A549 (cell line): ENCODE data around the gene TBXA2R. TPM values are rescaled to one million over a fixed set of nuclear protein-coding genes. Genes with fewer than 3 reads are reported as not detected.
A peak's percentile ranks its signal among the peaks of the same experiment; 100 is the strongest.

Experiments used
- ATAC-seq, 2 experiments: fragments of 200-7000 bp in 1 of 2; fragments of >200 bp in 1 of 2; cut with Nextera tagmentation in 1 of 2; cut with Tn5 transposase in 1 of 2; 3 replicates each; pipeline versions ENCODE4 v1.8.0 to v1.9.1; 2018 to 2020; ENCODE audit warnings: mild to moderate bottlenecking in 1 of 2, moderate library complexity in 1 of 2
- CTCF ChIA-PET: fragments of 300-600 bp; sonication (Branson Sonifier 250); formaldehyde crosslinking; extraction: SDS; loops from one replicate; lab custom pipeline; 2021; ENCODE audit warnings: antibody characterized with exemption, inconsistent platforms; lab: Yijun Ruan, JAX
- POLR2A ChIA-PET: fragments of 350-600 bp; formaldehyde crosslinking; extraction: SDS; loops from one replicate; lab custom pipeline; 2021; ENCODE audit warnings: antibody characterized with exemption, inconsistent platforms; lab: Yijun Ruan, JAX
- DNase-seq, 2 experiments: peaks; one replicate each; pipeline versions ENCODE4 v3.0.0 to v3.0.0-alpha.2; 2011 to 2016; ENCODE audit warnings: low read depth in 1 of 2, low spot score in 1 of 2
- FAIRE-seq: peaks from 2 replicates; lab custom pipeline; 2011; peaks lifted over from hg19 to GRCh38; lab: Jason Lieb, UNC
- H3K27ac ChIP-seq, 2 experiments: fragments of >200 bp; sonication (Bioruptor Twin); formaldehyde crosslinking; 3 replicates each; pipeline ENCODE4 v1.5.1; 2016 to 2017
- H3K4me1 ChIP-seq: fragments of >200 bp; sonication (Bioruptor Twin); formaldehyde crosslinking; 3 replicates; pipeline ENCODE4 v1.6.1; 2016
- H3K4me2 ChIP-seq: fragments of >200 bp; sonication (Bioruptor Twin); formaldehyde crosslinking; 3 replicates; pipeline ENCODE4 v1.6.1; 2016
- H3K4me3 ChIP-seq: fragments of >200 bp; sonication (Bioruptor Twin); formaldehyde crosslinking; 3 replicates; pipeline ENCODE4 v1.5.1; 2016
- H3K9me3 ChIP-seq: fragments of >200 bp; sonication (Bioruptor Twin); formaldehyde crosslinking; 3 replicates; pipeline ENCODE4 v1.6.1; 2016
- BHLHE40 ChIP-seq: IDR thresholded peaks from 2 replicates; pipeline ENCODE4 v1.6.1; 2012; ENCODE audit warnings: low read depth, low read length, inconsistent platforms
- CBX2 ChIP-seq: fragments of 200-600 bp; sonication (generic); IDR thresholded peaks from 2 replicates; pipeline ENCODE4 v1.6.1; 2016; ENCODE audit warnings: low read depth, mild to moderate bottlenecking, borderline replicate concordance
- CHD4 ChIP-seq: fragments of 200-600 bp; sonication (generic); IDR thresholded peaks from 2 replicates; pipeline ENCODE4 v1.6.1; 2016; ENCODE audit warnings: antibody characterized with exemption, mild to moderate bottlenecking, borderline replicate concordance
- ELK1 ChIP-seq: fragments of 150-350 bp; IDR thresholded peaks from 2 replicates; pipeline ENCODE4 v1.6.1; 2014; ENCODE audit warnings: low read depth, mild to moderate bottlenecking, low read length
- FOSB ChIP-seq: fragments of 250-450 bp; sonication (Bioruptor Pico); IDR thresholded peaks from 2 replicates; pipeline ENCODE4 v1.5.0; 2020; ENCODE audit warnings: mild to moderate bottlenecking, moderate library complexity
- FOSL2 ChIP-seq, 2 experiments: fragments of 450-650 bp in 1 of 2; fragments of >200 bp in 1 of 2; sonication (Bioruptor Twin) in 1 of 2; formaldehyde crosslinking; IDR thresholded peaks; 2 replicates each; pipeline versions ENCODE4 v1.5.0 to v1.6.1; 2016 to 2020; ENCODE audit warnings: mild to moderate bottlenecking in 1 of 2, moderate library complexity in 1 of 2
- FOXS1 ChIP-seq: fragments of 250-450 bp; sonication (Bioruptor Pico); IDR thresholded peaks from 2 replicates; pipeline ENCODE4 v1.5.0; 2020; ENCODE audit warnings: mild to moderate bottlenecking, moderate library complexity
- GATA3 ChIP-seq: IDR thresholded peaks from 2 replicates; pipeline ENCODE4 v1.6.1; 2012; ENCODE audit warnings: borderline replicate concordance
- HEYL ChIP-seq: fragments of 250-450 bp; sonication (Bioruptor Pico); IDR thresholded peaks from 2 replicates; pipeline ENCODE4 v1.8.0; 2021; ENCODE audit warnings: mild to moderate bottlenecking, moderate library complexity
- HMGXB4 ChIP-seq: fragments of 250-450 bp; sonication (Bioruptor Pico); IDR thresholded peaks from 2 replicates; pipeline ENCODE4 v1.5.0; 2021; ENCODE audit warnings: mild to moderate bottlenecking, moderate library complexity, borderline replicate concordance
- HOXB13 ChIP-seq: fragments of 250-450 bp; sonication (Bioruptor Pico); IDR thresholded peaks from 2 replicates; pipeline ENCODE4 v1.5.0; 2020; ENCODE audit warnings: low read depth, mild to moderate bottlenecking, moderate library complexity
- MAX ChIP-seq: IDR thresholded peaks from 2 replicates; pipeline ENCODE4 v1.6.1; 2012
- MYC ChIP-seq: IDR thresholded peaks from 2 replicates; pipeline ENCODE4 v1.6.1; 2012; ENCODE audit warnings: mild to moderate bottlenecking, inconsistent platforms, low read length, improper control_type of control experiment, borderline replicate concordance
- PBX3 ChIP-seq: IDR thresholded peaks from 2 replicates; pipeline ENCODE4 v1.6.1; 2012
- RARB ChIP-seq: fragments of 250-450 bp; sonication (Bioruptor Pico); IDR thresholded peaks from 2 replicates; pipeline ENCODE4 v1.8.0; 2021; ENCODE audit warnings: mild to moderate bottlenecking, moderate library complexity
- SMC3 ChIP-seq: fragments of >200 bp; sonication (Bioruptor Twin); formaldehyde crosslinking; IDR thresholded peaks from 3 replicates; pipeline ENCODE4 v1.6.1; 2018; ENCODE audit warnings: inconsistent platforms
- SREBF2 ChIP-seq: fragments of 450-650 bp; IDR thresholded peaks from 2 replicates; pipeline ENCODE4 v1.6.1; 2014; ENCODE audit warnings: mild to moderate bottlenecking, moderate library complexity
- TFCP2L1 ChIP-seq: fragments of 250-450 bp; sonication (Bioruptor Pico); IDR thresholded peaks from 2 replicates; pipeline ENCODE4 v1.5.0; 2021; ENCODE audit warnings: mild to moderate bottlenecking
- TP53 ChIP-seq: fragments of 250-450 bp; sonication (Bioruptor Pico); IDR thresholded peaks from 2 replicates; pipeline ENCODE4 v1.5.0; 2021; ENCODE audit warnings: mild to moderate bottlenecking, moderate library complexity
- ZFP36 ChIP-seq: fragments of 450-650 bp; IDR thresholded peaks from 2 replicates; pipeline ENCODE4 v1.6.1; 2014; ENCODE audit warnings: borderline replicate concordance; ENCODE audit not compliant: partially characterized antibody
- ZSCAN20 ChIP-seq: fragments of 250-450 bp; sonication (Bioruptor Pico); IDR thresholded peaks from 2 replicates; pipeline ENCODE4 v1.8.0; 2022; ENCODE audit warnings: mild to moderate bottlenecking, moderate library complexity
- WGBS: methylation state at CpG from one replicate; pipeline ENCODE4 v1.1.6; 2017; ENCODE audit errors: missing lambda C conversion rate; 5-methylcytosine and 5-hydroxymethylcytosine counted together
- polyA plus RNA-seq, 4 experiments: library from polyadenylated mRNA; depleted of rRNA in 3 of 4; stranded (reverse); fragments of >200 nt; fragmentation: RNase III in 1 of 4; extraction: RNeasy Plus Mini Kit Qiagen cat#74134 plus additional on column Dnase treatment in 1 of 4; gene quantifications; 2 replicates in 3 of 4; 3 replicates in 1 of 4; pipeline ENCODE4 v1.2.3, GENCODE V29; 2011 to 2017
- TF ChIP-seq, protein P1 (sequence below): fragments of 450-650 bp; IDR thresholded peaks from 2 replicates; pipeline ENCODE4 v1.6.1; 2014; ENCODE audit warnings: antibody characterized with exemption

TBXA2R gene
- polyA plus RNA-seq, 2 of the 4 experiments (the other 2 are of a cell fraction): 0.13 to 0.49 TPM

DNA sequence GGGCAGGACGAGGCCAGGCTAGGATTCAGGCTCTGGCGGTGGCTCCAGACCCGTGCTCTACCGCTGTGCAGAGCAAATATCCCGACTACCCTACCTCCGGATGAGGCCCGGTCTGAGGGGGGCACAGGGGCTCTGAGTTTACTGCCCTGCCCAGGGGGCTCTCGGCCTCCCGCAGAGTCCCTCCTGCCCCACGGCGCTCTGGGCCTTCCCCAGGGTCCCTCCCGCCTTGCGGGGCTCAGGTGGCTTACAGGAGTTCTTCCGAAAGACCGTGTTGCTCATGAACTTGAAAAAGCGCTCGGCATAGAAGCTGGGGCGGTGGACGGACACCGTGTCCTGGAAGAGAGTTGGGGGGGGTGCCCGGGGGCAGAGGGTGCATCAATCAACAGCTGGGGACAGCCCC is 39.1 kb upstream of the TBXA2R start:
- H3K9me3 ChIP-seq: no peaks in the 10 kb centered on the region
- ChIA-PET CTCF (interaction anchor here (1.0 kb wide), 1 partner anchor 8 kb away, joined by 3 read pairs; no protein-coding TSS in a partner anchor), POLR2A (no interaction called here)
- no peak overlapping the region for H3K4me2 ChIP-seq
- H3K27ac ChIP-seq: no peak overlapping the region
- no peak for ATAC-seq
- no peak for FAIRE-seq
- DNase-seq: no peak
- H3K4me1 ChIP-seq: no peaks in the 10 kb centered on the region
- WGBS: 98% methylated on average over 8 of the region's 21 CpGs
- TF ChIP-seq CBX2 (no peak), FOSB (CRISPR knock-in tag) (no peak), HOXB13 (no peak), HMGXB4 (CRISPR knock-in tag) (no peak), GATA3 (no peak), MAX (no peak), BHLHE40 (no peak), RARB (CRISPR knock-in tag) (no peak), ZSCAN20 (CRISPR knock-in tag) (no peak), MYC (no peak), ELK1 (no peak)
- H3K4me3 ChIP-seq: no peak overlapping the region

DNA sequence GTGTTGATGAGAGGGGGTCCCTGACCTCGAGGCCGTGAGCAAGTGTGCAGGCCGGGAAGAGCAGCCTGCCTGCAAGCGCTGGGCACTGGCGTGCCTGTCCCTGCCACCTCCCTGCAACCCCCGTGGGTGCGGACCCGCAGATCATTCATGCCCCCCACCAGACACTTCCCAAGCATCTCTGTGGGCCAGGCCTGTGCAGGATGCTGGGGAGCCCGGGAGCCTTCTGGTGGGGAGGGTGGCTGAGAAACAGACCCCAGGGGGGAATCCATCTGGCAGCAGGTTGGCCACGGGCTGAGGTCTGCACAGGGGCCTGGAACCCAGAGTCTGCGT is 38.4 kb upstream of the TBXA2R start:
- ChIA-PET POLR2A (no interaction called here), CTCF (no interaction called here)
- FAIRE-seq (no peak), DNase-seq (no peak), ATAC-seq (peak; percentile 8 to 11; a peak in 1 of 6 replicates)
- Histone ChIP-seq H3K27ac (no peak overlapping the region), H3K4me2 (no peak overlapping the region), H3K4me3 (no peak overlapping the region), H3K9me3 (no peaks in the 10 kb centered on the region), H3K4me1 (no peaks in the 10 kb centered on the region)
- 75% methylated on average over 8 of the region's 11 CpGs for WGBS
- TF ChIP-seq CBX2 (no peak), SREBF2 (no peak), SMC3 (no peak), FOSL2 (IDR thresholded peaks at IDR 0.05) (no peak), FOSL2 (CRISPR knock-in tag; IDR thresholded peaks at IDR 0.05) (no peak), ZFP36 (no peak), CHD4 (no peak), RARB (CRISPR knock-in tag) (no peak), HEYL (CRISPR knock-in tag) (no peak), FOXS1 (no peak), PBX3 (no peak), TP53 (CRISPR knock-in tag) (no peak), TFCP2L1 (CRISPR knock-in tag) (no peak), MAX (no peak), ZSCAN20 (CRISPR knock-in tag) (no peak)
- TF ChIP-seq, protein P1, sequence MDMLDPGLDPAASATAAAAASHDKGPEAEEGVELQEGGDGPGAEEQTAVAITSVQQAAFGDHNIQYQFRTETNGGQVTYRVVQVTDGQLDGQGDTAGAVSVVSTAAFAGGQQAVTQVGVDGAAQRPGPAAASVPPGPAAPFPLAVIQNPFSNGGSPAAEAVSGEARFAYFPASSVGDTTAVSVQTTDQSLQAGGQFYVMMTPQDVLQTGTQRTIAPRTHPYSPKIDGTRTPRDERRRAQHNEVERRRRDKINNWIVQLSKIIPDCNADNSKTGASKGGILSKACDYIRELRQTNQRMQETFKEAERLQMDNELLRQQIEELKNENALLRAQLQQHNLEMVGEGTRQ: no peak
